GM12865 (cell line): ENCODE results near the gene ZNF219.

Experiments
- DNase-seq: peaks from one replicate; pipeline ENCODE4 v3.0.0; 2010; ENCODE audit warnings: low read depth
- H3K4me3 ChIP-seq: 2 replicates; pipeline ENCODE4 v1.5.1; 2011; ENCODE audit warnings: mild to moderate bottlenecking, low read depth, low read length, control low read depth
- CTCF ChIP-seq: IDR thresholded peaks from 2 replicates; pipeline ENCODE4 v1.5.1; 2011; ENCODE audit warnings: low read length, control low read depth, low read depth, inconsistent platforms; ENCODE audit not compliant: insufficient read depth; ENCODE audit errors: missing control alignments

The ZNF219 gene

DNA sequence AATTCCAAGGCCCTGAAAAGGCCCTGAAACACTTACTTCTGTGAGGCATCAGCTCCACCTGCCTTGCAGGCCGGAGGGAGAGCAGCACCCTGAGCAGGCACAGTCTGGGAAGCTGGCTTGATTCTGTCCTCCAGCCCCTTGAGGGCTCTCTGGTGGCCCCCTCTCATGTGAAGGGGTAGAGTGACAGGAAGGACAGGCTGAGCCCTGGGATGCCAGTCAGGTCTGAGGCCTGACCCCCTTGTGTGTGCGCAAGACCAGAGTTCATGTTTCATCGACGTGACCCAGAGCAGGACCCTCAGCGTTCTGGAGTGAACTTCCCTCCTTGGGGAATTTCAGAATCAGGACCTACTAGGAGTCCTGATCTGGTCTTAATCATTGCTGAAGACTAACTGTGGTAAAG, 39.6 kb downstream of the ZNF219 start:
- no peak overlapping the region for H3K4me3 ChIP-seq
- no peak for TF ChIP-seq CTCF
- no peak for DNase-seq

- TF ChIP-seq CTCF, result no peak
- H3K4me3 ChIP-seq, result no peak within 1 kb of the TSS
- DNase-seq, result no peak
Observed at GRCh38 chr14:21057803-21058675, 40.4 kb downstream of the ZNF219 start, which contains the start of gene RNASE8. Gene RNASE8 (plus strand): TSS chr14:21057822. CDS start chr14:21057893, 71 bp downstream.

GRCh38 chr14:21056520-21057163, 41.8 kb downstream of the ZNF219 start:
- no peak for DNase-seq
- TF ChIP-seq CTCF, result no peak

DNA sequence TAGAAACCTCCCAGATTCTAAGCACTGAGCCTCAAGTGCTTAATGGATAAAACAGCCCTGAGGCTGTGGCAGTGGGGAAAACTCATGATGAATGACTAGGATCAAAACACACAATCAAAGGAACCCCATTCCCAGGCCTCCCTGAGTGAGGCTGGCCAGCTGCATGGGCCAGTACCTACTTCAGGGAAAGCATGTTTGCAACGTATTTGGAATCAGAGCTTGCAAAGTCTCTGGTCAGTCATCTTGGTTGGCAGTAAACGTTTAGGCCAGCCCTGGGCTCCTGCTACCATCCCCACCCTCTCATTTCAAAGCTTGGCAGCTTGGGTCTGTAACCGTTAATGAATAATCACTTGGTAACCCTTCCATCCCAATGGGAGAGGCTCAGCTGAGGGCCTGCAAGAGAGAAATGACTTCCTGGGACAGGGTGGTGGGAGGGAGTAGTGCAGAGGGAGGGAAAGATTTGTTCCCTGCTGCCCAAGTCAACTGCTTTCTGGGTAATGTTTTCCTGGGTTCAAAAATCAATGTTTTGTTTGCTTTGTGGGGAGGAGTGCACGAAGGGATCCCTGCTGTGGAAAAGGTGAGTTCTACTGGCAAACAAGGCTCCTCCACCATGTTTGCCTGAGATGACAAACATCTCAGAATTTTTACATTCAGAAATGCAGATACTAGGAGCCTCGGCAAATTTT, 42.9 kb downstream of the ZNF219 start:
- H3K4me3 ChIP-seq, result no peak overlapping the region
- TF ChIP-seq CTCF, result no peak
- DNase-seq, result no peak

More at GRCh38 chr14:21056520-21057163, 41.8 kb downstream of the ZNF219 start:
- no peak overlapping the region for H3K4me3 ChIP-seq

DNA sequence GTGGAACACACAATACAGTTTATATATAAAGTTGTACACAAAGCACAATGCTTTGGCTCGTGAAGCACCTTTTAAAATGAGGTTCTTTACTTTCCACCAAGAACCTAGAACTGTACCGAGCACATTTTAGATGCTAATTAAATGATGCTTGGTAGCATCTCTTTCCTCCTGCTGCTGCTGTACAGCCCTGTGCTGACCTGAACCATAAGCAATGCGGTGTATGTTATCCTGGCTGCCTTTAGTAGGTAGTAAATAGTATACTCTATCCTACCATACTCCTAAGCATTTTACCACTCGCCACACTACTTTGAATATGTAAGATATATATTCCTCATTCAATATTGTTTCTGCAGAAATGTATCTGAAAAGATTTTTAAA, 43.7 kb downstream of the ZNF219 start:
- DNase-seq, result no peak
- no peak for TF ChIP-seq CTCF

GRCh38 chr14:21054123-21054767, 44.2 kb downstream of the ZNF219 start:
- TF ChIP-seq CTCF, result no peak
- no peak for DNase-seq
- no peak overlapping the region for H3K4me3 ChIP-seq

More for the DNA sequence above, 43.7 kb downstream of the ZNF219 start:
- no peak overlapping the region for H3K4me3 ChIP-seq
